SK-N-SH treated with all-trans-retinoic acid at 6 μM for 48 hours (cell line): ENCODE results near the gene LSM10.

Experiments
- ATAC-seq: fragments of 200-7000 bp; cut with Tn5 transposase; 3 replicates; pipeline ENCODE4 v1.9.1; 2020; ENCODE audit warnings: mild to moderate bottlenecking, moderate library complexity
- ARNTL ChIP-seq: fragments of 450-650 bp; formaldehyde crosslinking; IDR thresholded peaks from 2 replicates; pipeline ENCODE4 v1.5.0; 2020; ENCODE audit warnings: low read depth, mild to moderate bottlenecking, moderate library complexity, borderline replicate concordance
- BACH2 ChIP-seq: fragments of 250-450 bp; sonication (Bioruptor Pico); IDR thresholded peaks from 2 replicates; pipeline ENCODE4 v1.9.0; 2021; ENCODE audit warnings: mild to moderate bottlenecking, borderline replicate concordance
- CREB5 ChIP-seq: fragments of 250-450 bp; sonication (Bioruptor Pico); IDR thresholded peaks from 2 replicates; pipeline ENCODE4 v1.5.1; 2020; ENCODE audit warnings: low read depth, mild to moderate bottlenecking, moderate library complexity
- ESRRG ChIP-seq: fragments of 250-450 bp; sonication (Bioruptor Pico); IDR thresholded peaks from 2 replicates; pipeline ENCODE4 v1.6.1; 2021; ENCODE audit warnings: mild to moderate bottlenecking
- GLIS3 ChIP-seq: fragments of 250-450 bp; sonication (Bioruptor Pico); IDR thresholded peaks from 2 replicates; pipeline ENCODE4 v1.5.0; 2020; ENCODE audit warnings: mild to moderate bottlenecking, moderate library complexity
- ISL1 ChIP-seq: fragments of 250-450 bp; sonication (Bioruptor Pico); IDR thresholded peaks from 2 replicates; pipeline ENCODE4 v2.1.2; 2022; ENCODE audit warnings: mild to moderate bottlenecking, moderate library complexity
- OSR1 ChIP-seq: fragments of 250-450 bp; sonication (Bioruptor Pico); IDR thresholded peaks from 2 replicates; pipeline ENCODE4 v1.8.0; 2022; ENCODE audit warnings: moderate library complexity, mild to moderate bottlenecking, inconsistent platforms
- POU6F1 ChIP-seq: fragments of 250-450 bp; sonication (Bioruptor Pico); IDR thresholded peaks from 2 replicates; pipeline ENCODE4 v1.8.0; 2021; ENCODE audit warnings: low read depth, mild to moderate bottlenecking, moderate library complexity, borderline replicate concordance
- PPARA ChIP-seq: fragments of 250-450 bp; sonication (Bioruptor Pico); IDR thresholded peaks from 2 replicates; pipeline ENCODE4 v1.5.0; 2020; ENCODE audit warnings: mild to moderate bottlenecking, borderline replicate concordance
- RARB ChIP-seq: fragments of 250-450 bp; sonication (Bioruptor Pico); IDR thresholded peaks from 2 replicates; pipeline ENCODE4 v1.8.0; 2021; ENCODE audit warnings: mild to moderate bottlenecking, moderate library complexity
- TCF4 ChIP-seq: fragments of 250-450 bp; sonication (Bioruptor Pico); IDR thresholded peaks from 2 replicates; pipeline ENCODE4 v1.8.0; 2021; ENCODE audit warnings: mild to moderate bottlenecking, moderate library complexity, borderline replicate concordance
- TOX ChIP-seq: fragments of 250-450 bp; sonication (Bioruptor Pico); IDR thresholded peaks from 2 replicates; pipeline ENCODE4 v1.8.0; 2021; ENCODE audit warnings: mild to moderate bottlenecking, moderate library complexity, borderline replicate concordance
- TSHZ2 ChIP-seq: fragments of 250-450 bp; sonication (Bioruptor Pico); IDR thresholded peaks from 2 replicates; pipeline ENCODE4 v1.5.0; 2020; ENCODE audit warnings: mild to moderate bottlenecking, moderate library complexity
- ZC3H10 ChIP-seq: fragments of 250-450 bp; sonication (Bioruptor Pico); IDR thresholded peaks from 2 replicates; pipeline ENCODE4 v1.5.1; 2021; ENCODE audit warnings: mild to moderate bottlenecking, moderate library complexity
- ZFP3 ChIP-seq: fragments of 250-450 bp; sonication (Bioruptor Pico); IDR thresholded peaks from 2 replicates; pipeline ENCODE4 v1.5.0; 2020; ENCODE audit warnings: mild to moderate bottlenecking, moderate library complexity
- ZFP30 ChIP-seq: fragments of 450-650 bp; formaldehyde crosslinking; IDR thresholded peaks from 2 replicates; pipeline ENCODE4 v1.5.0; 2022; ENCODE audit warnings: mild to moderate bottlenecking, moderate library complexity
- ZNF565 ChIP-seq: fragments of 450-650 bp; formaldehyde crosslinking; conservative IDR thresholded peaks from 2 replicates; pipeline ENCODE4 v1.5.0; 2020; ENCODE audit warnings: low read depth, mild to moderate bottlenecking, moderate library complexity
- ZNF70 ChIP-seq: fragments of 450-650 bp; formaldehyde crosslinking; IDR thresholded peaks from 2 replicates; pipeline ENCODE4 v1.5.0; 2020; ENCODE audit warnings: mild to moderate bottlenecking, moderate library complexity
- ZNF8 ChIP-seq: fragments of 450-650 bp; formaldehyde crosslinking; IDR thresholded peaks from 2 replicates; pipeline ENCODE4 v1.5.0; 2020; ENCODE audit warnings: mild to moderate bottlenecking, moderate library complexity
- TF ChIP-seq, protein P1 (sequence below): fragments of 250-450 bp; sonication (Bioruptor Pico); IDR thresholded peaks from 2 replicates; pipeline ENCODE4 v1.5.1; 2021; ENCODE audit warnings: mild to moderate bottlenecking, moderate library complexity
- TF ChIP-seq, protein P2 (sequence below): fragments of 250-450 bp; sonication (Bioruptor Pico); IDR thresholded peaks from 2 replicates; pipeline ENCODE4 v1.8.0; 2020; ENCODE audit warnings: mild to moderate bottlenecking, moderate library complexity, borderline replicate concordance

LSM10 gene

DNA sequence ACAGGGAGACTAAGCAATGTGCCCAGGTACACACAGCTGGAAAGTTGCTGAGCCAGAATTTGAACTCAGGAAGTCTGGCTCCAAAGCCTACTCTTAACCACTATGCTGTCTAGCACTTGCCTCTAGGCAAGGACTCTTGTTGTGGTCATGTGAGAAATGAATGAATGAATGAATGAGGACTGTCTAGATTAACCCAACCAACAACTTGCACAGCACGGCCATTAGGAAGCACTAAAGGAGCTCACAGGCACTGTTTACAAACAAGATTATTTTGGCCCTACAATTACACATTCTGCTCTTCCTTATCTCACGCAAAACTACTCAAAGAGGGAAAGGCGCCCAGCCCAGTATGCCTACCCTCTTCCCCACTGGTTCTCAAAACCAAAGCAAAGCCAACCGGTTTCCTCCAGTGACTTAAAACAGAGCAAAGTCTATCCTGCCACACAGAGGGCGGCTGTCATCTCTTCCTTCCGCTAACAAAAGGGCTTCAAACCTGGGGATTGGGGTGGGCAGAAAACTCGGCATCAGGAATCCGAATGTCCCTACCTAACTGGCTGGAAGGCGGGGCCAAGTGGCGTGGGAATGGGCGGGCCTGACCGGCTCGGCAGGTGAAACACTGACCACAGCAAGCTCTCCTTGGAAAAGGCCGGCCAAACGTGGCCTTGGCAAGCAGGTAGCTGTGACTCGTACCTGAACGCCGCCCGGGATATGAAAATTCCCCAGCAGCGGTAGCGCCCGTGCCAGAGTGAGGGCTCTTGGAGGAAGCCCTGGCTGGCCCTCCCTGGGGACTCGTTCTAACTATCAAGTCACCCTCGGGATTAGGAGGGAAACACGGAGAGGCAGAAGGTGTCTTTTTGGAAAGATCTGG, 12.9 kb downstream of the LSM10 start:
- ATAC-seq, result peak; percentile 1; the same call in 1 of the 3 replicates

GRCh38 chr1:36383240-36383639, 14.5 kb downstream of the LSM10 start:
- ATAC-seq, result no peak
- TF ChIP-seq ARNTL (CRISPR knock-in tag) (no peak), ISL1 (CRISPR knock-in tag) (no peak), TCF4 (CRISPR knock-in tag) (no peak), CREB5 (CRISPR knock-in tag) (no peak), ZC3H10 (no peak), ZNF565 (CRISPR knock-in tag) (no peak), RARB (no peak), ZNF70 (CRISPR knock-in tag) (no peak), BACH2 (CRISPR knock-in tag) (no peak), OSR1 (no peak), ZNF8 (CRISPR knock-in tag) (no peak), PPARA (CRISPR knock-in tag) (no peak), POU6F1 (CRISPR knock-in tag) (no peak), ESRRG (CRISPR knock-in tag) (no peak), GLIS3 (no peak), ZFP30 (no peak), ZFP3 (no peak), TOX (CRISPR knock-in tag) (no peak)
- TF ChIP-seq, protein P1, sequence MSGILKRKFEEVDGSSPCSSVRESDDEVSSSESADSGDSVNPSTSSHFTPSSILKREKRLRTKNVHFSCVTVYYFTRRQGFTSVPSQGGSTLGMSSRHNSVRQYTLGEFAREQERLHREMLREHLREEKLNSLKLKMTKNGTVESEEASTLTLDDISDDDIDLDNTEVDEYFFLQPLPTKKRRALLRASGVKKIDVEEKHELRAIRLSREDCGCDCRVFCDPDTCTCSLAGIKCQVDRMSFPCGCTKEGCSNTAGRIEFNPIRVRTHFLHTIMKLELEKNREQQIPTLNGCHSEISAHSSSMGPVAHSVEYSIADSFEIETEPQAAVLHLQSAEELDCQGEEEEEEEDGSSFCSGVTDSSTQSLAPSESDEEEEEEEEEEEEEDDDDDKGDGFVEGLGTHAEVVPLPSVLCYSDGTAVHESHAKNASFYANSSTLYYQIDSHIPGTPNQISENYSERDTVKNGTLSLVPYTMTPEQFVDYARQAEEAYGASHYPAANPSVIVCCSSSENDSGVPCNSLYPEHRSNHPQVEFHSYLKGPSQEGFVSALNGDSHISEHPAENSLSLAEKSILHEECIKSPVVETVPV (CRISPR knock-in tag), result no peak
- TF ChIP-seq, protein P2, sequence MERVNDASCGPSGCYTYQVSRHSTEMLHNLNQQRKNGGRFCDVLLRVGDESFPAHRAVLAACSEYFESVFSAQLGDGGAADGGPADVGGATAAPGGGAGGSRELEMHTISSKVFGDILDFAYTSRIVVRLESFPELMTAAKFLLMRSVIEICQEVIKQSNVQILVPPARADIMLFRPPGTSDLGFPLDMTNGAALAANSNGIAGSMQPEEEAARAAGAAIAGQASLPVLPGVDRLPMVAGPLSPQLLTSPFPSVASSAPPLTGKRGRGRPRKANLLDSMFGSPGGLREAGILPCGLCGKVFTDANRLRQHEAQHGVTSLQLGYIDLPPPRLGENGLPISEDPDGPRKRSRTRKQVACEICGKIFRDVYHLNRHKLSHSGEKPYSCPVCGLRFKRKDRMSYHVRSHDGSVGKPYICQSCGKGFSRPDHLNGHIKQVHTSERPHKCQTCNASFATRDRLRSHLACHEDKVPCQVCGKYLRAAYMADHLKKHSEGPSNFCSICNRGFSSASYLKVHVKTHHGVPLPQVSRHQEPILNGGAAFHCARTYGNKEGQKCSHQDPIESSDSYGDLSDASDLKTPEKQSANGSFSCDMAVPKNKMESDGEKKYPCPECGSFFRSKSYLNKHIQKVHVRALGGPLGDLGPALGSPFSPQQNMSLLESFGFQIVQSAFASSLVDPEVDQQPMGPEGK (CRISPR knock-in tag), result no peak

More for the DNA sequence above, 12.9 kb downstream of the LSM10 start:
- TF ChIP-seq ZC3H10 (no peak), TSHZ2 (no peak), POU6F1 (CRISPR knock-in tag) (no peak), BACH2 (CRISPR knock-in tag) (no peak)
- TF ChIP-seq, all 23 proteins: peak for 0
